ENCODE data around the gene NACAD. TPM values are rescaled to one million over a fixed set of nuclear protein-coding genes. Genes with fewer than 3 reads are reported as not detected.
"Not testable (repeated sequence)": the region's sequence is repeated elsewhere in the genome, so short reads cannot be mapped to it uniquely, and the experiment has no call there.

Gene NACAD
- total RNA-seq, 1 experiment from 2014 or later, result 0.08 TPM

DNA sequence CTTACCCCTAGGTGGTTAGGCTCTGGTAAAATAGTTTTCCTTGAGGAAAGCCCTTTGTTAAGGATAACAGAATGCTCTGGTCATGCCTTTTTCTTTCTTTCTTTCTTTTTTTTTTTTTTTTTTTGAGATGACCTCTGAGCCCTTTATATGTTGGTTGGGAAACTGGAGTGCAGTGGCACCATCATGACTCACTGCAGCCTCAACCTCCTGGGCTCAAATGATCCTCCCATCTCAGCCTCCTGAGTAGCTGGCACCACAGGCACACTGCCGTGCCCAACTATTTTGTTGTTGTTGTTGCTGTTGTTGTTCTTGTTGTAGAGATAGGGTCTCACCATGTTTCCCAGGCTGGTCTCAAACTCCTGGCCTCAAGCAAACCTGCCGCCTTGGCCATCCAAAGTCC, 27.4 kb downstream of the NACAD start:
- no peak for DNase-seq (ENCODE audit: low read depth)

DNA sequence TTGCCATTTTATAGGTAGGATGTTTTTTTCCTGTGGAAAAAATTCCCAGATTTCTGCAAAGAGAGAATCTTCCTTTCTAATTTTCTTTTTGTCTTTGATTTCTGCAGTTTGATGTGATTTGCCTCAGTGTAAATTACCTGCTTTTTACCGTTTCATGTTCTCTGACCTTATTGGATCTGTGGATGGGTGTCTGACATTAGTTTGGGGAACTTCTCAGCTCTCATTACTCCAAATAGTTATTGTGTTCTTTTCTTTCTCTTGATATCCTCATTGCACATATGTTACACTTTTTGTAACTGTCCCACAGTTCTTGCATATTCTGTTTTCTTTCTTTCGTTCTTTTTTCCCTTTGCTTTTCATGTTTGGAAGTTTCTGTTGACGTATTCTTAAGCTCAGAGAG, 28.5 kb downstream of the NACAD start:
- DNase-seq (ENCODE audit: low read depth), result no peak

DNA sequence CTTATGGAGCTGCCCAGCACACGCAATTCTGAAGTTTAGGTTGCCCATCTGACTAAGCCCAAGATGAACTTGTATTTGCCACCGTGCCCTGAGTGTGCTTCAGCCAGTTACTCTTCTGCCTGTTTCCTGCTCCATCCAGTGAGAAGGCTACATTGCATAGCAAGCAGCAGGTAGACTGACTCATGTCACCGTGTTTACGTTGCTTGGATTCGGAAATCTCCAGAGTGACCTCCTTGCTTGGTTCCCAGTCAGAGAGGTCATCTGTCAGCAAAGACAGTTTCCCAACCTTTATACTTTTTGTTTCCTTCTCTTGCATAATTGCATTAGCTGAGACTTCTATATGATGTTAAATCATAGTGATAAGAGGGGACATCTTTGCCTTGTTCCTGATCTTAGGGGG, 30.9 kb downstream of the NACAD start:
- DNase-seq (ENCODE audit: low read depth), result no peak

DNA sequence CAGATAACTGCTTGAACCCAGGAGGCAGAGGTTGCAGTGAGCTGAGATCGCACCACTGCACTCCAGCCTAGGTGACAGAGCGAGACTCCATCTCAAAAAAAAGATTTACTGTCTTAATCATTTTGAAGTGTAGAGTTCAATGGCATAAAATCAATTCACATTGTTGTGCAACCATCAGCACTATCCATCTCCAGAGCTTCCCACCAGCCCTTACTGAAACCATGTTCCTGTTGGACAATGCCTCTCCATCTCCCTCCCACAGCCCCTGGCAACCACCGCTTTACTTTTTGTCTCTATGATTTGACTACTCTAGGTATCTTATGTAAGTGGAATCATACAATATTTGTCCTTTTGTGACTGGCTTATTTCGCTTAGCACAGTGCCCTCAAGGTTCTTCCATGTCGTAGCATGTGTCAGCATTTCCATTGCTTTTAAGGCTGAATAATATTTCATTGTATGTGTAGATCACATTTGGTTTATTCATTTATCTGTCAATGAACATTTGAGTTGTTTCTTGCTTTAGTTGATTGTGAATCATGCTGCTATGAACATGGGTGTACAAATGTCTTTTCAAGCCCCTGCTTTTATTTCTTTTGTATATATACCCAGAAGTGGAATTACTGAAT, 33.1 kb downstream of the NACAD start:
- DNase-seq (ENCODE audit: low read depth), result no peak

DNA sequence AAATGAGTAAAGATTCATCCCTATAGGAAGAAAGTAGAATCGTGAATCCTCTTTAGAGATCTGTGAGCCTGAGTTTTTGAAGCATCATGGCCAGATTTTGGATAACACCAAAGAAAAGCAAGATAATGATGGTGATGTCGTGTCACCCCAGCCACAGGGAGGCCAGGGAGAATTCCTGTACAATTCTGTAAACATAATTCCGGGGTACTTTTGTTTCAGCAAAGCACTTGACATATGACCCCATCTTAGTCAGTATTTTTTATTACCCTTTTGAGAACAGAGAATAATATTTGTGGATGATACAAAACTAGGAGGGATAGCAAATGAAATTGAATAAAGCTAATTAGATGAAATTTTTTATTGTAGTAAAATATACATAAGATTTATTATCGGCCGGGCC, 33.8 kb downstream of the NACAD start:
- DNase-seq (ENCODE audit: low read depth), result no peak

DNA sequence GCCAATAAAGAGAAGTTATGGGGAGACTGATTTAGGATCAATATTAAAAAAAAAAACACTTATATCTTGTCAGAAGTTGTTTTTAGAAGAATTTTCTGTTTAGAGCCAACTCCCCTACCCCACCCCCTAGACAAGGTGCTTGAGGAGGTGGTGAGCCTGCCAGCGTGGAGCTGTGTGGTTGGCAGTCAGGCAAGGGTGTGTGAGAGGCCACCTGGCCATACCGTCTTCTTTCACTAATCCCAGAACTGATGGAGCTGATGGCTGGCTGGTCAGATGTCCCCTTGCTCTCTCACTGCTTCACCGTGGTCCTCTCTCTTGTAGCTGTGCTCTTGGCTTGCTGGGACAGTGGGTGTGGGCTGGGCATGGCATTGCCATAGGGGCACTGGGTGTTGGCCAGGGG, 34.3 kb downstream of the NACAD start:
- no peak for DNase-seq (ENCODE audit: low read depth)

DNA sequence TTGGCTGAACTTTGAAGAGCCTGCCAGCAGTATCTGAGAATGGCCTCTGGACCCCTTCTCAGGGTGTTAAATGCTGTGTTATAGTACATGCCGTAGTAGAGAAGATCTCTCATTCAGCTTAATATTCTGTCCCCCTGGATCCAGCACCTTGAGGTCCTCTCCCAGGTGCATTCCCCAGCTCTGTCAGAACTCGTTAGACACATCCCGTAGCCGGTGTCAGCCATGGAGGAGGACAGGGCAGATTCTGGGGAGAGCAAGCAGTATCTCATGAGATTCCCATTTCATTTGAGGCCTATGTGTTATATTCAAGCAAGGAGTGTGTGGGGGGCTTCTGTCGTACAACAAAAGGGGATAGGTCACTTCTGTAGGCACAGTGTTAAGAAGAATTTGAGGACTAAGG, 34.8 kb downstream of the NACAD start:
- no peak for DNase-seq (ENCODE audit: low read depth)

DNA sequence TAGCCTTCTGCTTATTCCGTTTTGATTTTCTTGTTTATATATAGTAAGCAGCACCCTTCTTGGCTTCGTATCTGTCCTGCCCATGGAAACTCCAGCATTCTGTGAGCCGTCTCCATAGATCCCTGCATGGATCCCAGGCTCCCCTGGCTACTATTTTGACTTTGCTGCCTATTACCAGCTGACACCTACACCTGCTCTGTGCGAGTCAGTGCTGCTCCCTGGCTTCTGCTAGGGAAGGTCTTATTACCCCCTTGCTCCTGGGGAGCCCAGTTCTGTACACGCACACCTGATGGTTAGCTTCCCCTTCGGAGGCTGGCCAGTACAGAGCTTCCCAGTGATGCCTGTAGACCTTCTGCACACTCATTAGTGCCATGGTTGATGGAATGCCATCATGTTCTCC, 35.4 kb downstream of the NACAD start:
- DNase-seq (ENCODE audit: low read depth), result no peak

DNA sequence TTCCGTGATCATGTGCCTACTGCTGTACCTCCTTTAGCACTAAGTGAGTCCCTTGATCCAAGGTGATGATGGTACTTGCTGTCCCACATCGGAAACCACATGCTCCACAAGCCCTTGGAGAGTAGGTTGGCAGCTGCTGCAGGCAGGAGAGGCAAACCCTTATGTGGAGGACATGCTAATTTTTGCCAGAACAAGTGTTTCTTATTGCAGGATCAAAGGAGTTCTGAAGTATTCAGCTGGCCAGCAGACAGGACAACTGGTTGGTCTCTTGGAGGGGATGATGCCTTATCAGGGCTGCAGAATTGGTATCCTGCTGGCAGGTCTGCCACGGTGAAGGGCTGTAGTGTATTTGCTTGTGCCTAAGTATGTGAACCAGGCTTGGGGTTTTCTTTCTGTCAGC, 36.8 kb downstream of the NACAD start:
- no peak for DNase-seq (ENCODE audit: low read depth)

DNA sequence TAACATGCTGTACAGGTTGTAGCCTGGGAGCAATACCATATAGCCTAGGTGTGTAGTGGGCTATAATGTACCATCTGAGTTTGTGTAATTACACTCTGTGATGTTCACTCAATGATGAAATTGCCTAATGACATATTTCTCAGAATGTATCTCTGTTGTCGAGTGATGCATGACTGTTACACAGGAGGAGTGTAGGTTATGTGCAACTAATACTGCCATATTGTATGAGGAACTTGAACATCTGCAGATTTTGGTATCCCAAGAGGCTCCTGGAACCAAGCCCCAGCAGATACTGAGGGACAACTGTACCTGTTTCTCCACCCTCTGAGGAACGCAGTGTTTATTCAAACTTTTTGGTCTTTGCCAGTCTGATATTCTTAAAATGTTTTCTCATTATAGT, 38.6 kb downstream of the NACAD start:
- no peak for DNase-seq (ENCODE audit: low read depth)

DNA sequence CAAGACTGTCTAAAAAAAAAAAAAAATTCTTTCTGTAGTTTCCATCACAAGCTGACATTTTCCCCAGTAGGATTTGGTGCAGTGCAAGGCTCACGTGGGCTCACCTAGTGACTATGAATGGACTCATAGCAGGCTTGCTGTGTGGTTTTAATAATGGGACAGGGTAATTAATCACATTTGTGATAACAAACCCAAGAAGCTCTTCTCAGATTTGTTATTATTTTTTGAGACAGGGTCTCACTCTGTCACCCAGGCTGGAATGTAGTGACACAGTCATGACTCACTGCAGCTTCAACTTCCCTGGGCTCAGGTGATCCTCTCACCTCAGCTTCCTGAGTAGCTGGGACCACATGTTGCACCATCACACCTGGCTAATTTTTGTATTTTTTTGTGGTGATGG, 40.0 kb downstream of the NACAD start:
- DNase-seq (ENCODE audit: low read depth), result peak; percentile 25

DNA sequence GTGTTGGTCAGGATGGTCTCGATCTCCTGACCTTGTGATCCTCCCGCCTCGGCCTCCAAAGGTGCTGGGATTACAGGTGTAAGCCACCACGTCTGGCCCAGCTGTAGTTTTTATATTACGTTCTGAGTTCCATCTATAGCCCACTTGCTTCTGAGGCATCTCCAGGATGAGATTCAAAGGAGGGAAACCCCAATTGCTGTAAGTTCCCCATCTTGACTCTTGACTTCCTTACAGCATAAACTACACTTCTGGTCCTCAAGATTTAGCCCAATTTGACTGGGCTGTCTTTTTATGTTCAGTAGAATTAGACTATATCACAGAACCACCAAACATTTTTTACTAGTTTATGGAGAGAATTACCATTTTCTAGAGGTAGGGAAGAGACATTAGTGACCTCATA, 44.4 kb downstream of the NACAD start:
- no peak for DNase-seq (ENCODE audit: low read depth)

DNA sequence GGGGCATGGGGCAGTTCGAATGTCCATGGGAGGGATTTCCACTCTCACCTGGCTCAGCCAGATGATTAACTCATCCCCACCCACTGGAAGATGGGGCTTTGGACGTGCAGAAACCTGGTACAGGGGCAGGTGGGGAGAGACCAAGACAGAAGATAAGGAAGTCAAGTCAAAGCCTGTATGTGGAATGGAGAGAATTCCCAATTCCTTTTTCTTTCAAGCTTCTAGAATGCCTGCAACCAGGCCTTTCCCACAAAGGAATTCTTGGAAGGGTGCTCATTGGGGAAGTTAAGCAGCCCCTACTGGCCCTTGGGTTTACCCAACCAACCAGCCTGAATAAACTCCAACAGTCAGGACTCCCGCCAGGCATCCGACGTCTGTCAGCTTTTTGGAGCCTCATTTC, 49.7 kb downstream of the NACAD start:
- no peak for DNase-seq (ENCODE audit: low read depth)

DNA sequence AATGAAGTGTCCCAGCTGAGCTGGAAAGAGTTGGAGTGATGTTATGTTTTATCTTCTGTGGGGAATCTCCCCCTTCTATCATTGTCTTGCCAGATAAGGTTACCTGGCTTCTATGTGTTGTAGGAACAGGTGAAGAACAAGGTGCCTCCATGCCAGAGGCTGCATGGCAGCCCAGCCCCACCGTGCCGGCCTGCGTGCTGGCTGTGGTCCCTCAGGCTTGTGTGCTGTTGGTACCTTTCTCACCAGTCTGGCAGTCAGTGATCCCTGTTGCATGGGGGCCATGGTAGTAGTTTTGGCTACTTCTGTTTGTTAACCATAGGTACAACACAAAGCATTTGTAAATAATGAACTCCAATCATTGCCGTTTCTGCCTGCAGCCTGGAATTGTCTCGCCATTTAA, 50.9 kb downstream of the NACAD start:
- no peak for DNase-seq (ENCODE audit: low read depth)

DNA sequence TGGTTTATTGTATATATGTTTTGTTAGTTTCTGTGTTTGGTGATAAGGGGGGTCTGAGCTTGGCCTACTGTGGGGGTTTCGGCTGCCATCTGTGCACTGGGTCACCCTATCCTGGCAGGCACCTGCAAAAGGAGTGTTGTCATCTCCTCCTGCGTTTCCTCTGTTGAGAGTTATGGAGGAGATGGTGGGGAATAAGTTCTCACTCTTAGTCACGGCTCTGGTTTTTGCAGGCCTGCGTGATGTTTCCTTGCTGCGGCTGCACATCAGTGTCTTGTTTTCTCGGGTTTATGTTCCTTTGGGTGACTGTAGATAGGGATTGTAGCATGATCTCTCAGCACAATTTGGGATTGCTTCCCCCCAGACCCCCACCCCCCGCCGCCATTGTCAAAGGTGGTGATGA, 52.0 kb downstream of the NACAD start:
- DNase-seq (ENCODE audit: low read depth), result no peak

DNA sequence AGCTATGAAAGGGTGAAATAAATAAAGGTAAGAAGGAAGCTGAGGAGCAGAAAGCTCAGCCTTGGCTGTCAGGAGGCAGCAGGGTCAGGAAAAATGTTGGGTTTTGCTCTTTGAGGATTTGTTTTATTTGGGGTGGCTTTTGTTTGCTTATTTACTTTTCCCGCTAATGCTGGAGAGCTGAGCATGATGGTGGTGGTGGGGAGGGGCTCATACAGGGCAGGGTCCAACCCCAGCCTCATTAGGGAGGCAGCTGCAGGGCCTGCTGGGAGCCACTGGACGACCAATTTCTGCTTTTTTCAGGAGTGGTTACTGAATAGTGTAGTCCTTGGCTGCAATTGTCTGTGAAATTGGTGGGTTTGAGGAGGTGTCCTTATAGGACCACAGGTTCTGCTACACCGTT, 52.5 kb downstream of the NACAD start:
- DNase-seq (ENCODE audit: low read depth), result no peak

DNA sequence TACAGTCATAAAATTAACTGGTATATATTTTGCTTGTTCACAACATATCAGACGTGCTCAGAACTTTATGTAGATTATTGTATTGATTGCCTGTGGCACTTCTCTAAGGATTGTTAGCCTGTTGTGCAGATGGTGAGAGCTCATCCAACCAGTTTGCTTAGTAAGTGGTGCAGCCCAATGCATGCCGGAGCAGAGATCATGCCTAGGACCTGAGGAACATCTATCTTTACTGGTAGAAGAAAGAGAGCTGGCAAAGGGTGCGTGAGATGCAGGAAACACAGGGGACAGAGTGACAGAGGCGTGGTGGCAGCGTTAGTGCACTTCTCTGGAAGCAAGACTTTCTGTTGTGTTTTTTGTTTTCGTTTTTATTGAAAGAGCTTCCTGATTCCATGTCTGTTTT, 52.9 kb downstream of the NACAD start:
- DNase-seq (ENCODE audit: low read depth), result no peak

DNA sequence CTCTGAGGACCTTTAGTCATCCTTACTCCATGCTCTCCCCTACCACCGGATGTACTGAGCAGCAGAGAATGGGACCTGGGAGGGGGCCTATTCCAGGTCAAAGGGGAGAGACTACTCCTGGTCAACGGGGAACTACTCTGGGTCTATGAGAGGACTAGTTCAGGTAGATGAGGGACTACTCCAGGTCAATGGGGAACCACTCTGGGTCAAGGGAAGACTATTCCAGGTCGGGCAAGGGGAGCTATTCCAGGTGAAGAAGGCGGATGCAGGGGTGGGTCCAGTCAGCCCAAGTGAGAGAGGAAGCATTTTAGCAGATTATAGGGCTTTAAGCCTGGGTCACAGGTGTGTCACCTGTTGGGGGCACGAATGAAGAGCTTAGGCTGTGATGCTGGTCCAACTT, 53.4 kb downstream of the NACAD start:
- DNase-seq (ENCODE audit: low read depth), result no peak

DNA sequence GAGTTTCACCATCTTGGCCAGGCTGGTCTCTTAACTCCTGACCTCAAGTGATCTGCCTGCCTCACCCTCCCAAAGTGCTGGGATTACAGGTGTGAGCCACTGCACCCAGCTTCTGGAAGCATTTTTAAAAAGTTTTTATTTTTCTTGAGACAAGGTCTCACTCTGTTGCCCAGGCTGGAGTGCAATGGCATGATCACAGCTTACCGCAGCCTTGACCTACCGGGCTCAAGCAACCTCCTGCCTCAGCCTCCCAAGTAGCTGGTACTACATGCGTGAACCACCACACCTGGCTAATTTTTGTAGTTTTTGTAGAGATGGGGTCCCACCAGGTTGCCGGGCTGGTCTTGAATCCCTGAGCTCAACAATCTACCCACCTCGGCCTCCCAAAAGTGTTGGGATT, 54.1 kb downstream of the NACAD start:
- not testable (repeated sequence) for DNase-seq (ENCODE audit: low read depth)

DNA sequence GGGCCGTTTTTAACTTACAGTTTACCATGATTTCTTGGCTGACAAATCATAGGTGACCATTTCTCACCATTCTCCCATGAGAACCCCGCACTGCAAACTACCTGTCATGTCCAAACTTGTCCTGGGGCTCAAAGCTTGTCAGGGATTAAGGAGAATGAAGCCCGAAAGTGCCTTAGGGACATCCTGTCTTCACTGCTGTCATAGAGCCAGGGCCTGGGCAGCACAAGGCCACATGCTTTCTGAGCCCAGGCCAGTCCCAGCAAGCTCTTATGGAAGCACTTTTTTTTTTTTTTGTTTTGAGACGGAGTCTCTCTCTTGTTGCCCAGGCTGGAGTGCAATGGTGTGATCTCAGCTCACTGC, 54.9 kb downstream of the NACAD start:
- DNase-seq (ENCODE audit: low read depth), result no peak

DNA sequence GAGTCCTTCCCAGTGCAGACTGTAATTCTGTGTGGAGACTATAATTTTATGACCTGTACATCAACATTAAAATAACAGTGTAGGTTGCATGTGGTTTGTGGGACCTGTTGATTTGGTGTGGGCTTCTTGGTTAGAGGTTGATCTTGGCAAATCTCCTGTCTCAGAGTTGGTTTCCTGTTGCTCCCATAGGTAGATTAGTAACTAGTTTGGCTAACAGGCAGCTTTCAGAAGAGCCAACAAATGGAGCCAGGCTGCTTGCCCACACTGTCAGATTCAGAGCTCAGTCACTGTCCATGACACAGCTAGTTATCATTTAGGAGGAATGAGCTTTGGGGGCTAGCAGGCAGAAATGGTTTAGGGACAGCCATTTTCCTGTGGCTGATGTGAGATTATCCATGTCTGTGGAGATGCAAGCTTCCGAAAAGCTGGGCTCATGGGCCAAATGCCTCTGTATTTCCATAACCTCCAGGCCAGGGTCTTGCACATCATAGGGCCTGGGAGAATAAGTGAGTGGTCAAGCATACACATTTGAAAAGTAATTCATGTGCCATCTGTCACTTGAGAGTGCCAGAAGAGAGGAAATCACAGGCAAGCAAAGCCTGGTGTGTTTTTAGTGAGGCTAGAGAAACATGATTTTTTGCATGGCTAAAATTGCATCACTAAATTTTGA, 55.4 kb downstream of the NACAD start:
- DNase-seq (ENCODE audit: low read depth), result peak; percentile 72

DNA sequence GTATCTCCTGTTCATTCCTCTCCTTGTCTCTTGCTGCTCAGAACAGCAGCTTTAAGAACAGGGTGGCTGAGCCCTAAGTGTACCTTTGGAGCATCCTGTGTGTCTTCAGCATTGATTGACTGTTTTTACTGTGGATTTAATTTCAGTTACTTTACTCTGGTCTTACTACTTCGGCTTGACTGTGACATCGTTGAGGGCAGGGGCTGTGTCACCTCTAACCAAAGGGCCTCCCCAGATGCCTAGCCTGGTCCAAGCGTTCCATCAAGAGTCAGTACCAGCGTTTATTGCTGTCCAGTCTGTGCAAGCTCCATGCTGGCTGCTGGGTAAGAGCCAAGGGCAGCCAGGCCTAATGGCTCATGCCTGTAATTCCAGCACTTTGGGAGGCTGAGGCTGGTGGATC, 56.3 kb downstream of the NACAD start:
- DNase-seq (ENCODE audit: low read depth), result no peak

DNA sequence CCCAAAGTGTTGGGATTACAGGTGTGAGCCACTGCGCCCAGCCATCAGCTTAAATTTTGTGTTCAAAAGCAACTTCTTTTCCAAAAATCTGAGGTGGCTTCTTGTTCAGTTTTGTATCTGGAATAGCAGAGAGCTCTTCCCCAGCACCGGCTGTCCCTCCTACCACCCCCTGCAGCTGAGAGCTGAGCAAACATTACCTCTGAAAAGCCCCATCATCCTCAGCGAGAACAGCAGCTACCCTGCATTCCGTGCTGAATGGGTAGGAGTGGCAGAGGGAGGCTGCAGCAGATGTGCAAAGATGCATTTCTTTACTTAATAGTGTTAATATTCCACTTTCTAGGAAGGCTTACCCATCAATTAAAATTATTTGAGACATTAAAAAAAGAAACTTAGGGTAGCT, 56.9 kb downstream of the NACAD start:
- no peak for DNase-seq (ENCODE audit: low read depth)

Data from HT1080 (cell line).